Measurements from ENCODE around the gene GPN1. TPM values are rescaled to one million over a fixed set of nuclear protein-coding genes. Genes with fewer than 3 reads are reported as not detected.

Gene GPN1
- total RNA-seq (2014; rRNA removed; shearing (Covaris generic)) (24.7 and 25.1 TPM in 2 replicates), polyA plus RNA-seq (2016; fragmentation: Nextera tagmentation; extraction: Ambion mirVana) (41.4 and 42.4 TPM in 2 replicates)

DNA sequence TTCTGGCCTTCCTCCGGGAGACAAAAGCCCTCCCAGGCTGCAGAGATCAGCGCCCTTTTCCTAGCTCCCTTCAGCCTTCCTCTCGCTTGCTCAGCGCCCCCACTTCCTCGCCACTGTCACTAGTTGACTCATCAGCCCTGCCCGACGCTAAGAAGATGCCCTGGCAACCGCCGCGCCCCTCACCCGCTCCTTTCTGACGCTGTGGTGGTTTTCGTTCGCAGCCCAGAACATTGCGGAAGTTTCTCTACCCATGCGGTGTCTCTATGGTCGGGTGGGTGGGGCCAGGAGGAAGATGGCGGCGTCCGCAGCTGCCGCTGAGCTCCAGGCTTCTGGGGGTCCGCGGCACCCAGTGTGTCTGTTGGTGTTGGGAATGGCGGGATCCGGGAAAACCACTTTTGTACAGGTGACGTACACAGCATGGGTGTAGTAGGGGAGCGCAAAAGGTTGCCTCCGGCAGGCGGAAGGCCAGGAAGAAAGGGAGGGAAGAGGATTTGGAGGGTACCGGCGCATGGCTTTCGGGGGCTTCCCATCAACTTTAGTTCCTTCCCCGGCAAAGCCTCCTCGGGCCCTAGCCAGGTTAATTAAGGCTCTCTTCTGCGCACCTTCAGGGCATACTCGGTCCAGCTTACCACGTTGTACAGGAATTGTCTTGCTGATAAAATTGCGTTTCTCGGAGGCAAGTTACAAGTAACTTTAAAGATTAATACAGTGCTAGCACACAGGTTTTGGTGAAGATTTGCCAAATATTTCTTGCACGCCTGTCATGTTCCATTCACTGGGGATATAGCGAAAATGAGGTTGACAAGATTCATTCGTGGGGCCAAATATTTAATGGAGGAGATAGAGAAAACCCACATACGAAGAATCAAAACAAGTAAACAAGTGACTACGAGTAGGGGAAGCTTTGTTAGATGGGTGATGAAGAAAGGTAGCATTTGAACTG is at the start of gene GPN1, which contains the start of gene CCDC121:
Gene GPN1, plus strand, starts transcription at position 284 of the 943 bp plus-strand sequence. Its CDS starts 9 bp downstream, at position 293.
Gene CCDC121, minus strand, starts transcription at position 246 of the 943 bp plus-strand sequence. CDS start 1,213 bp downstream, outside the sequence.
- in situ Hi-C loops (cut with MboI), result no loop called here
- H3K36me3 ChIP-seq (ENCODE audit: low read depth), result peaks cover 22% of the 10 kb centered on the region

GRCh38 chr2:27581417-27582128 is 47.3 kb upstream of the GPN1 start:
- Histone ChIP-seq H3K4me2 (ENCODE audit: unreplicated experiment) (no peak overlapping the region), H3K9me2 (ENCODE audit: insufficient read depth) (no peaks in the 10 kb centered on the region), H3F3A (ENCODE audit: insufficient read depth) (peaks cover 5% of the 10 kb centered on the region), H3K27ac (no peak overlapping the region), H3K4me3 (no peak overlapping the region), H3K79me2 (ENCODE audit: insufficient read depth) (peaks cover 35% of the 10 kb centered on the region), H3K9ac (no peak overlapping the region), H3K4me1 (ENCODE audit: insufficient read depth) (peaks cover 9% of the 10 kb centered on the region), H3K27me3 (replicated peaks; ENCODE audit: insufficient read depth) (no peaks in the 10 kb centered on the region), H2AFZ (0 out of 2 replicates have a peak overlapping the region, but pooled peaks have one; percentile 89), H3K36me3 (ENCODE audit: low read depth) (no peaks in the 10 kb centered on the region), H3K9me3 (ENCODE audit: low read depth) (no peaks in the 10 kb centered on the region), H4K20me1 (ENCODE audit: insufficient read depth) (no peaks in the 10 kb centered on the region)
- WGBS, 2 experiments (ENCODE audit: low coverage in 1 of 2, low lambda C conversion rate in 2 of 2, missing lambda C conversion rate in 2 of 2), result 94 to 98% methylated on average over 15 to 19 of the region's 19 CpGs
- TF ChIP-seq EZH2phosphoT487 (IDR thresholded peaks at IDR 0.05; ENCODE audit: insufficient read depth, low read depth) (no peak), EZH2 (IDR thresholded peaks at IDR 0.05; ENCODE audit: insufficient read depth, poor library complexity, severe bottlenecking) (no peak)
- in situ Hi-C loops (cut with MboI), result no loop called here
- DNase-seq, result no peak

More for the DNA sequence above, at the start of gene GPN1, which contains the start of gene CCDC121:
- Histone ChIP-seq H3F3A (ENCODE audit: insufficient read depth) (peaks cover 20% of the 10 kb centered on the region), H3K4me2 (ENCODE audit: unreplicated experiment) (peak within 1 kb of the TSS; percentile 96), H3K9me2 (ENCODE audit: insufficient read depth) (no peaks in the 10 kb centered on the region), H3K4me1 (ENCODE audit: insufficient read depth) (peaks cover 16% of the 10 kb centered on the region), H3K4me3 (peak within 1 kb of the TSS; percentile 87), H3K9me3 (ENCODE audit: low read depth) (no peaks in the 10 kb centered on the region), H3K27me3 (replicated peaks; ENCODE audit: insufficient read depth) (no peaks in the 10 kb centered on the region), H4K20me1 (ENCODE audit: insufficient read depth) (no peaks in the 10 kb centered on the region), H3K9ac (peak within 1 kb of the TSS; percentile 92), H3K79me2 (ENCODE audit: insufficient read depth) (peaks cover 10% of the 10 kb centered on the region), H3K27ac (peak within 1 kb of the TSS; percentile 87), H2AFZ (peak within 1 kb of the TSS; percentile 92)
- peak; percentile 98 for DNase-seq
- TF ChIP-seq EZH2phosphoT487 (IDR thresholded peaks at IDR 0.05; ENCODE audit: insufficient read depth, low read depth) (no peak), EZH2 (IDR thresholded peaks at IDR 0.05; ENCODE audit: insufficient read depth, poor library complexity, severe bottlenecking) (no peak)
- WGBS, 2 experiments (ENCODE audit: low coverage in 1 of 2, low lambda C conversion rate in 2 of 2, missing lambda C conversion rate in 2 of 2), result 0 to 1% methylated on average over 44 of the region's 44 CpGs

DNA sequence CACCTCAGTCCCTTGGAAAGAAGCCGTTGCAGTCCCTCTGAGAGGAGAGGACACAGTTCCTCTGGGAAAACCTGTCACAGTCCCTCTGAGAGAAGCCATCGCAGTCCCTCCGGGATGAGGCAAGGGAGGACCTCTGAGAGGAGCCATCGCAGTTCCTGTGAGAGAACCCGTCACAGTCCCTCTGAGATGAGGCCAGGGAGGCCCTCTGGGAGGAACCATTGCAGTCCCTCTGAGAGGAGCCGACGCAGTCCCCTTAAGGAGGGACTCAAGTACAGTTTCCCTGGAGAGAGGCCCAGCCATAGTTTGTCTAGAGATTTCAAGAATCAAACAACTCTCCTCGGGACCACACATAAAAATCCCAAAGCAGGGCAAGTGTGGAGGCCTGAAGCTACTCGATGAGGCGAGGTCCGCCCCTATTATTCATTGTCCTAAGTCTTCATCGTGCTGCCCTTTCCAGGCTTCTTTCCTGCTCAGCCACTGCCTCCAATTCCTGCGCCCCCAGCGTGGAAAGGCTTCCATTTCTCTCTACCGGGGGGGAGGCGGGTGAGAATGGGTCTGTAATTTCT is 46.6 kb upstream of the GPN1 start:
- in situ Hi-C loops (cut with MboI), result no loop called here
- H3K4me1 ChIP-seq (ENCODE audit: insufficient read depth), result peaks cover 9% of the 10 kb centered on the region
- DNase-seq, result peak; percentile 5
- TF ChIP-seq EZH2phosphoT487 (IDR thresholded peaks at IDR 0.05; ENCODE audit: insufficient read depth, low read depth) (no peak), EZH2 (IDR thresholded peaks at IDR 0.05; ENCODE audit: insufficient read depth, poor library complexity, severe bottlenecking) (no peak)
- peak overlapping the region; percentile 84 for H3K9ac ChIP-seq
- no peaks in the 10 kb centered on the region for H3K9me3 ChIP-seq (ENCODE audit: low read depth)
- H3F3A ChIP-seq (ENCODE audit: insufficient read depth), result peaks cover 5% of the 10 kb centered on the region
- peak overlapping the region; percentile 99 for H3K4me3 ChIP-seq
- H3K79me2 ChIP-seq (ENCODE audit: insufficient read depth), result peaks cover 41% of the 10 kb centered on the region
- peak overlapping the region; percentile 53 for H3K27ac ChIP-seq
- H3K4me2 ChIP-seq (ENCODE audit: unreplicated experiment), result peak overlapping the region; percentile 99
- H3K36me3 ChIP-seq (ENCODE audit: low read depth), result no peaks in the 10 kb centered on the region
- H3K9me2 ChIP-seq (ENCODE audit: insufficient read depth), result no peaks in the 10 kb centered on the region
- peak overlapping the region; percentile 89 for H2AFZ ChIP-seq
- no peaks in the 10 kb centered on the region for H4K20me1 ChIP-seq (ENCODE audit: insufficient read depth)
- H3K27me3 ChIP-seq (replicated peaks; ENCODE audit: insufficient read depth), result no peaks in the 10 kb centered on the region
- WGBS, 2 experiments (ENCODE audit: low coverage in 1 of 2, low lambda C conversion rate in 2 of 2, missing lambda C conversion rate in 2 of 2), result 82 to 83% methylated on average over 16 of the region's 16 CpGs
